Loucy (cell line): Measurements from ENCODE around the gene CRELD1.

ENCODE experiments used
- CTCF ChIP-seq: fragments of 200-600 bp; sonication (generic); conservative IDR thresholded peaks from 2 replicates; pipeline ENCODE4 v1.5.1; 2014; ENCODE audit warnings: mild to moderate bottlenecking, antibody characterized with exemption, low read length
- EZH2phosphoT487 ChIP-seq: fragments of 200-600 bp; IDR thresholded peaks from 2 replicates; pipeline ENCODE4 v1.6.1; 2018; ENCODE audit warnings: antibody characterized with exemption, mild to moderate bottlenecking, moderate library complexity, borderline replicate concordance

DNA sequence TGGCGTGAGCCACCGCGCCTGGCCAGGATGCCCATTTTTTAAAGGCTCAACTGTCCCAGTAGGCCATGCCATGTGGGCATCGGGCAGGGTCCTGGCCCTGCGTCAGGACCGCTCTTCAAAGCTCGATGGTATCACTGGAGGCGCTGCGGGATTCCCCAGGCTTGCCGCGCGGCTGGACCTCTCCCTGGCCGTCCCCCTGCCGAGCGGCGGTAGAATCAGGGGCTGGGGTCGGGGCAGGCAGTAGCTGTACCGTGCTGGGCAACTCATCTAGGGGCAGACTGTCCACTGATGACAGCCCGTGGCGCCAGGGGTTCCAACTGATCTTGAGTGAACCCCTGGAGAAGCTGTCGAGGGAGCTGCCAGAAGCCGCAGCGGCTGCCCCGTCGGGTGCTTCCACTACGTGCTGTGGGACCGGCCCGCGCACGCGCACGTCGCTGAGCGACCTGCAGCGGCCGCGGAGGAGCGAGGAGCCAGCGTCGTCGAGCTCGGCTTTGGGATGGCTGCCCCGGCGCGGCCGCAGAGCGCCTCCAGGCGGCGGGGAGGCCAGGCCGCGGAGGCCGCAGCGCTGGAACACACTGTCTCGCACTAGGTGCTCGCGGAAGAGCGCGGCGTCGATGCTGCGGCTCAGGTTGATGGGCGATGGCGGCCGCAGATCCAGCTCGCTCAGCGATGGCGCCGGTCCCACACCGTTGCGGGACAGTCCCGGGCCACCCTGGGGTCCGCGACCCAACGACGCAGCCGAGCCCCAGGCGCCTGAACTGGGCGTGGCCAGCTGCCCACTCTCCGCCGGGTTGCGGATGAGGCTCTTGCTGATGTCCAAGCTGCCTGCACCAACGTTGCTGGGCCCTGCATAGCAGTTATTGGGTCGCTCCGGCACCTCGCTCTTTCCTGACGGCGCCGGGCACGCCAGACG, 12.7 kb downstream of the CRELD1 start:
- TF ChIP-seq CTCF (no peak), EZH2phosphoT487 (no peak)
